Duodenal mucosa (tissue), 2 donors: ENCODE measurements around the gene GRIFIN.

Experiments
- H3K27ac ChIP-seq: one replicate; pipeline ENCODE4 v1.7.0; 2013; ENCODE audit warnings: low read depth, low read length
- H3K27me3 ChIP-seq, 2 donors: one replicate each; pipeline ENCODE4 v1.7.0; 2013; ENCODE audit warnings: low read length in 2 of 2, control low read depth in 1 of 2; ENCODE audit not compliant: insufficient read depth in 2 of 2, control insufficient read depth in 1 of 2
- H3K36me3 ChIP-seq, 2 donors: one replicate each; pipeline ENCODE4 v1.7.0; 2013; ENCODE audit warnings: low read length in 2 of 2, control low read depth in 1 of 2; ENCODE audit not compliant: insufficient read depth in 2 of 2, control insufficient read depth in 1 of 2
- H3K4me1 ChIP-seq, 2 donors: one replicate each; pipeline ENCODE4 v1.7.0; 2013; ENCODE audit warnings: low read length in 2 of 2, control low read depth in 1 of 2; ENCODE audit not compliant: insufficient read depth in 2 of 2, control insufficient read depth in 1 of 2
- H3K4me3 ChIP-seq, 2 donors: one replicate each; pipeline ENCODE4 v1.7.0; 2013; ENCODE audit warnings: low read length in 2 of 2, low read depth in 1 of 2
- H3K9ac ChIP-seq, 2 donors: one replicate each; pipeline ENCODE4 v1.7.0; 2013; ENCODE audit warnings: low read length in 2 of 2, low read depth in 1 of 2
- H3K9me3 ChIP-seq, 2 donors: one replicate each; pipeline ENCODE4 v1.7.0; 2013; ENCODE audit warnings: low read length in 2 of 2, control low read depth in 1 of 2; ENCODE audit not compliant: control insufficient read depth in 1 of 2

The GRIFIN gene

GRCh38 chr7:2520131-2520760 lies 44.0 kb upstream of the GRIFIN start:
- H3K27me3 ChIP-seq = no peaks in the 10 kb centered on the region
- peak overlapping the region; percentile 83 for H3K4me3 ChIP-seq
- H3K9me3 ChIP-seq = no peaks in the 10 kb centered on the region
- H3K27ac ChIP-seq = peak overlapping the region; percentile 32
- peaks cover 47 to 57% of the 10 kb centered on the region in 2 donors for H3K4me1 ChIP-seq
- H3K9ac ChIP-seq = peak overlapping the region; percentile 77 to 82
- H3K36me3 ChIP-seq = peaks cover 0 to 2% of the 10 kb centered on the region in 2 donors

- Histone ChIP-seq H3K4me3 (peak within 1 kb of the TSS; percentile 83), H3K27me3 (no peaks in the 10 kb centered on the region), H3K9me3 (no peaks in the 10 kb centered on the region), H3K9ac (peak within 1 kb of the TSS; percentile 77 to 82), H3K4me1 (peaks cover 39 to 50% of the 10 kb centered on the region in 2 donors), H3K36me3 (no peaks in the 10 kb centered on the region), H3K27ac (peak within 1 kb of the TSS; percentile 32)
These were observed 43.1 kb upstream of the GRIFIN start, which contains the start of gene LFNG for GRCh38 chr7:2519119-2519930. Gene LFNG, plus strand, starts transcription at chr7:2519774. Its CDS starts 88 bp downstream, at chr7:2519862.

DNA sequence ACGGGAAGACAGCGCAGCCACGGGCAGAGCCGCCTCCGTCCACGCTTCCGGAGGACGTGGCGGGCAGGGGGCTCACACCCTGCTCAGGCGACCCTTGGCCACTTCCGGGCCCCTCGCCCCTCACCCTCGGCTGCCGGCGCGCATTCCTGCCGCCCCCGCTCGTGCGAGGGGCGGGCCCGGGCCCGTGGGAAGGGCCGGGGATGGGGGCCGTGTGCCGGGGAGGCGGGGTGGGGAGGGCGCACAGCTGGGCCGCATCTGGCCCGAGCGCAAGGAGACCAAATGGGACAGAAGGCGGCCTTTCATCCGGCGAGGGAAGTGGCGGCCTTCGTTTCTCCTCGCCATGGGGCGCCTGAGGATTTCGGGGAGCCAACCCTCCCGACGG lies 42.5 kb upstream of the GRIFIN start:
- no peaks in the 10 kb centered on the region for H3K36me3 ChIP-seq
- peak overlapping the region; percentile 18 to 47 for H3K9ac ChIP-seq
- peaks cover 34 to 44% of the 10 kb centered on the region in 2 donors for H3K4me1 ChIP-seq

DNA sequence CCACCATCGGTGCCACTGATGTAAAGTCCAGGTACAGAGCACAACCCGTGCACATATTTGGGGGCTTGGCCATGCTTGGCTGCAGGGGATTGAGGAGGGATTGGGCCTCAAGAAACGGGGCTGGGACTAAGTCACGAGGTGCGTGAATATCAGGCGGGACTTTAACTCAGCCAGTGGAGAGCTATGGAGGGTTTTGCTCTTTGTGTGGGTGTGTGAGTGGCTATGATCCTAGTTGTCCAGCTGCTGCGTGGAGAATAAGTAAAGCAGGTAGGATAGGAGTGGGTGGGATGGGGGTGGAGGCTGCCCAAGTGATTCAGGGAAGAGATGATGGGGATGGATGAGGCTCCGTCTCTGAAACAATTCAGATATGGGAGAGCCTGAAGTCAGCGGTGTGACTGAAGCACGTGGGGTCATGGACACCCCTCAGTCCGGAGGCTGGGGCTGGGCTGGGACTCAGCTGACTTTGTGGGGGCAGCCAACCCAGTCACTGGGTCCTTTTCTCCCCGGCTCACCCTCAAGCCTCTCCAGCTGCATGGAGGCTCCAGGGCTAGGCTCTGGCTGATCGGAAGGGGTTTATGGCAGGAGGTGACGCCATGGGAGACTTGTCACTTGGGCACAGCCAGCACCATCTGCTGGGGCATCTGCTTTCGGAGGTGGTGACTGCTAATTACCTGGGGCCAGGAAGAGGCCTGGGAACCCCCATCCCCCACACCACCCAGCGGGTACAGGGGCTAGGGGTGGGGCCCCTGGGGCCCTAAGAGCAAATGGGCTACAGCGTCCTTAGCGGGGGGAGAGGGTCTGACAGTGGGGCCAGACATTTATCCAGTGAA lies 41.7 kb upstream of the GRIFIN start:
- Histone ChIP-seq H3K27ac (no peak overlapping the region), H3K9me3 (no peaks in the 10 kb centered on the region), H3K36me3 (no peaks in the 10 kb centered on the region), H3K4me1 (peaks cover 26 to 37% of the 10 kb centered on the region in 2 donors), H3K4me3 (no peak overlapping the region), H3K27me3 (no peaks in the 10 kb centered on the region), H3K9ac (no peak overlapping the region)

More for the DNA sequence above, 42.5 kb upstream of the GRIFIN start:
- Histone ChIP-seq H3K4me3 (peak overlapping the region; percentile 56 to 69), H3K27me3 (no peaks in the 10 kb centered on the region), H3K27ac (no peak overlapping the region), H3K9me3 (no peaks in the 10 kb centered on the region)

DNA sequence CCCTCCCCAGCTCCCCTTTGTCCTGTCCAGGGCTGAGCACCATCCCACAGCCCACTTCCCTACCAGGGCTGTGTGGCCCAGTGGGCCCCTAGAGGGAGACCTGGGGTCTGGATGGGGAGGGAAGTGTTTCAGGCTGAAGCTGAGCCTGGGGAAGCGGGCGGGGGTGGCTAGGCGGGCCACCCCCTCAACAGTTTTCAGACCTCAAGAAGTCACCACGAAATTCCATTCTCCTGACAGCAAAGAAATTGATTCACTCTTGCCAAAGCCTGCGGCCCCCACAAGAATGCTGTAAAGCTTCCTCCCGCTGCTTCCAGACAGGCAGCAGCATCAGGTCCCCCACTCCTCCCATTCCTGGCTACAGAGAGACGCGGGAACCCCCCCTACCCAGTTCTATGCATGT lies 40.8 kb upstream of the GRIFIN start:
- Histone ChIP-seq H3K9me3 (no peaks in the 10 kb centered on the region), H3K27me3 (no peaks in the 10 kb centered on the region), H3K4me3 (no peak overlapping the region), H3K36me3 (no peaks in the 10 kb centered on the region), H3K4me1 (peaks cover 27 to 32% of the 10 kb centered on the region in 2 donors), H3K27ac (no peak overlapping the region), H3K9ac (no peak overlapping the region)

GRCh38 chr7:2516194-2516555 lies 40.0 kb upstream of the GRIFIN start:
- H3K4me3 ChIP-seq = no peak overlapping the region
- H3K27me3 ChIP-seq = no peaks in the 10 kb centered on the region
- H3K4me1 ChIP-seq = peaks cover 28 to 32% of the 10 kb centered on the region in 2 donors
- no peak overlapping the region for H3K27ac ChIP-seq
- no peaks in the 10 kb centered on the region for H3K9me3 ChIP-seq
- H3K9ac ChIP-seq = no peak overlapping the region
- no peaks in the 10 kb centered on the region for H3K36me3 ChIP-seq

DNA sequence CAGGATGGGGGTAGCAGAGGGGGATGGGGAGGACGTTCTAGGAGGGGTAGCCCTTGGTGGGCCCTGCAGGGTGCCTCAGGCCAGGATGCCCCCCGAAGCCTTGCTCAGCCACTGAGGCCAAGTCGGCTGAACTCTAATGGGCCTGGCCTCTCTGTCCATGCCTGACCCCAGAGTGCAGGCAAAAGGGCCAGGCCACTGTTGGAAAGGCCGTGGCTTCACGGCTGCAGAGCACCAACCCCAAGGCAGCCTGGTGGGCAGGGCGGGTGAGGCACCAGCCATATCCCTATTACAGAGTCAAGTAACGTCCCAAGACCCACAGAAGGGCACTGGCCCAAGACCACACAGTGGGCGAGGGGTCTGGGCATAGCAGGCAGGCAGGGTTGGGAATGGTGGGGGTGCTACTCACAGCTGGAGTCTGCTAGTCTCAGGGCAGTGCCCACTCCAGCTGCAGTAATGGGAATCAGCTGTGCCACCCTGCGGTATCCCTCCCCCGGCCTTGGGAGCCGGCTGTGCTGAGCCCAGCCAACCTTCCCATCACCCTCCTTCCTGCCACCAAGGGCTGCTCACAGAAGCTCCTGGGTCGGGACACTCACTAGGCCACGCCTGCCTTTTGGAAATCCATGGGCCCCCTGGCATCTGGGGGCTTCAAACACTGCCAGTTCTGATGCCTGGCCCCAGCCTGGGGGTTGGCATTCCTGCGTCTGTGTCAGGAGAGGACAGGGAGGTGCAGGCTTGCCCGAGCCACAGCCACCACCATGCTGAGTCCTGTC lies 39.4 kb upstream of the GRIFIN start:
- Histone ChIP-seq H3K9ac (no peak overlapping the region), H3K27me3 (no peaks in the 10 kb centered on the region), H3K36me3 (no peaks in the 10 kb centered on the region), H3K4me1 (peaks cover 32 to 35% of the 10 kb centered on the region in 2 donors), H3K4me3 (no peak overlapping the region), H3K9me3 (no peaks in the 10 kb centered on the region), H3K27ac (no peak overlapping the region)

- H3K4me3 ChIP-seq = no peak overlapping the region
- H3K4me1 ChIP-seq = peaks cover 29 to 34% of the 10 kb centered on the region in 2 donors
- no peak overlapping the region for H3K9ac ChIP-seq
- H3K36me3 ChIP-seq = no peaks in the 10 kb centered on the region
- H3K27me3 ChIP-seq = no peaks in the 10 kb centered on the region
- H3K27ac ChIP-seq = no peak overlapping the region
- H3K9me3 ChIP-seq = no peaks in the 10 kb centered on the region
These were observed 38.5 kb upstream of the GRIFIN start for GRCh38 chr7:2514473-2515423.

GRCh38 chr7:2513702-2514101 lies 37.5 kb upstream of the GRIFIN start:
- Histone ChIP-seq H3K36me3 (no peaks in the 10 kb centered on the region), H3K9me3 (no peaks in the 10 kb centered on the region), H3K4me3 (no peak overlapping the region), H3K4me1 (peaks cover 29% of the 10 kb centered on the region in 2 donors), H3K27me3 (no peaks in the 10 kb centered on the region), H3K27ac (no peak overlapping the region), H3K9ac (no peak overlapping the region)
